ENCODE measurements around the gene AFF3. TPM values are rescaled to one million over a fixed set of nuclear protein-coding genes. Genes with fewer than 3 reads are reported as not detected.

The AFF3 gene
- total and polyA plus RNA-seq, 2 experiments from 2014 or later: 12.0 to 12.8 TPM

- Histone ChIP-seq H3K4me3 (no peak overlapping the region), H3K27ac (no peak overlapping the region), H3K36me3 (no peaks in the 10 kb centered on the region), H3K4me1 (ENCODE audit: low read depth) (no peaks in the 10 kb centered on the region), H3K27me3 (no peaks in the 10 kb centered on the region), H3K9me3 (ENCODE audit: low read depth) (no peaks in the 10 kb centered on the region)
- TF ChIP-seq, protein P1, sequence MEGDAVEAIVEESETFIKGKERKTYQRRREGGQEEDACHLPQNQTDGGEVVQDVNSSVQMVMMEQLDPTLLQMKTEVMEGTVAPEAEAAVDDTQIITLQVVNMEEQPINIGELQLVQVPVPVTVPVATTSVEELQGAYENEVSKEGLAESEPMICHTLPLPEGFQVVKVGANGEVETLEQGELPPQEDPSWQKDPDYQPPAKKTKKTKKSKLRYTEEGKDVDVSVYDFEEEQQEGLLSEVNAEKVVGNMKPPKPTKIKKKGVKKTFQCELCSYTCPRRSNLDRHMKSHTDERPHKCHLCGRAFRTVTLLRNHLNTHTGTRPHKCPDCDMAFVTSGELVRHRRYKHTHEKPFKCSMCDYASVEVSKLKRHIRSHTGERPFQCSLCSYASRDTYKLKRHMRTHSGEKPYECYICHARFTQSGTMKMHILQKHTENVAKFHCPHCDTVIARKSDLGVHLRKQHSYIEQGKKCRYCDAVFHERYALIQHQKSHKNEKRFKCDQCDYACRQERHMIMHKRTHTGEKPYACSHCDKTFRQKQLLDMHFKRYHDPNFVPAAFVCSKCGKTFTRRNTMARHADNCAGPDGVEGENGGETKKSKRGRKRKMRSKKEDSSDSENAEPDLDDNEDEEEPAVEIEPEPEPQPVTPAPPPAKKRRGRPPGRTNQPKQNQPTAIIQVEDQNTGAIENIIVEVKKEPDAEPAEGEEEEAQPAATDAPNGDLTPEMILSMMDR (IDR thresholded peaks at IDR 0.05; ENCODE audit: low read depth, low read length): no peak
- no peak for DNase-seq (ENCODE audit: low read depth in 1 of 2, low spot score in 1 of 2)
These were observed 141.3 kb downstream of the AFF3 start for GRCh38 chr2:100000915-100001707.

DNA sequence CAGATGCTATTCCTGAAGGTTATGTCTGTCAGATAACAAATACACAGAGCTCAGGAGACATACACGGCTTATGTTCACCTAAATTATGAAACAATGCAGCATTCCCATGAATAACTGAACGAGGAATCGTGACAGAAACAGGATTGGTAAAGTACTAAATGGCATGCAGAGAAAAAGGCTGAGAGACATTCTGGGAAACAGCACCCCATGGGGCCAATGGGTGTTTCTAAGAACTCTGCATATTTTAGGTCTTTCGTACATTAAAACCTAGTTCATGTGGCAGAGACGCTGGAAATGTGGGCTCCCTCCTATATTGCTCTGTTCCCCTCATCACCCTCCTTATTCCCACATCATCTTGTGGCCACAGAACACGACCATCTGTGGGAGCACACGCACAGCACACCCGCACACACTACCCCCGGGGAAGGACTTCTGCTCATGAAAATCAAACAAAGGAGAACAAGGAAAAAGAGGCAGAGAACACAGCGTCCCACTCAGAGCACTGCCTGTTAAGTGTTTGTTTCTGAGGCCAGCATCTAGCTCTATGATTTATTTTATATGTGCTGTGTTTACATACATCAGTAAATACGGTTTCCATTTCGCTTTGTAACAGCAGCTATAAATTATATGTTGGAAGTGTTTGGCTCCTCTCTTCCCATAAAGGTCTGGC is 143.6 kb downstream of the AFF3 start:
- no peak overlapping the region for H3K27ac ChIP-seq
- DNase-seq (ENCODE audit: low read depth in 1 of 2, low spot score in 1 of 2): no peak
- no peaks in the 10 kb centered on the region for H3K9me3 ChIP-seq (ENCODE audit: low read depth)
- no peak overlapping the region for H3K4me3 ChIP-seq
- H3K36me3 ChIP-seq: no peaks in the 10 kb centered on the region
- TF ChIP-seq, protein P1 (IDR thresholded peaks at IDR 0.05; ENCODE audit: low read depth, low read length): no peak
- H3K27me3 ChIP-seq: no peaks in the 10 kb centered on the region
- H3K4me1 ChIP-seq (ENCODE audit: low read depth): no peaks in the 10 kb centered on the region

DNA sequence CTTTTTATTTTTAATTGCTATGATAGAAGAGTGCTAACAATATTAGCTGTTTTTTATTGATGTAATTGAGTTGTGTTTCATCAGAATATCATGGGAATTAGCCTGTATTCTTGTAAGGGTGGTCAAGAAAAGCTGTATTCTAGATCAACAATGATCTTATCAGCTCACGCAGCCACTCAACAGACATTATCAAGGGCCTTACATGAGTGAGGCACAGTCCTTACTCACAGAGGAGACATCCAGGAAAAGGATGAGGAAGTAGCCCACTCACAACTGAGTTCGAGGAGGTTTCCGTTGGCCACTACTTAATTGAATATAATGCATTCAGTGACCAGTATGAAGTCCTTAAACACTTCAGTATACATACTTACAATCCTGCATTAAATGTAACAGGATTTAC is 152.5 kb downstream of the AFF3 start:
- peaks cover 6% of the 10 kb centered on the region for H3K4me1 ChIP-seq (ENCODE audit: low read depth)
- TF ChIP-seq, protein P1 (IDR thresholded peaks at IDR 0.05; ENCODE audit: low read depth, low read length): no peak
- no peak for DNase-seq (ENCODE audit: low read depth in 1 of 2, low spot score in 1 of 2)
- no peak overlapping the region for H3K4me3 ChIP-seq
- no peaks in the 10 kb centered on the region for H3K27me3 ChIP-seq
- H3K36me3 ChIP-seq: no peaks in the 10 kb centered on the region
- H3K27ac ChIP-seq: no peak overlapping the region
- no peaks in the 10 kb centered on the region for H3K9me3 ChIP-seq (ENCODE audit: low read depth)

DNA sequence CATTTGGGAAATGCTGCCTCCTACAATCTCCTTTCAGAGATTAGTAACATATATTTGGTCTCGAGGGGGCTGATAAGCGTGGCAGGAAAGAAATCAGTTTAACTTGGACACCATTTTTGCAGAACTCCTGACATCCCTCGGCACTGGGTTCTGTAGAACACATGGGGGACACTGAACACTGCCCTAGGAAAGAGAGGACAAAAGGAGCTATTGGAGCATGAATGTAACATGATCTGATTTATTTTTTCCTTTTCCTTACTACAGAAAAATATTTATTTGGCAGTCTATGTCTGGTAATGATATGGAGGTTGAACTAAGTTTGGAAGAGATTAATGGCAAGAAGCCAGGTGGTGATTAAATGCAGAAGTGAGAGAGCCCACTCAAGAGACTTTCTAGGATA is 153.8 kb downstream of the AFF3 start:
- H3K4me3 ChIP-seq: no peak overlapping the region
- H3K36me3 ChIP-seq: no peaks in the 10 kb centered on the region
- TF ChIP-seq, protein P1 (IDR thresholded peaks at IDR 0.05; ENCODE audit: low read depth, low read length): no peak
- peak in 1 of 2 donors; percentile 6 for DNase-seq (ENCODE audit: low read depth in 1 of 2, low spot score in 1 of 2)
- no peak overlapping the region for H3K27ac ChIP-seq
- H3K27me3 ChIP-seq: no peaks in the 10 kb centered on the region
- H3K4me1 ChIP-seq (ENCODE audit: low read depth): peaks cover 6% of the 10 kb centered on the region
- H3K9me3 ChIP-seq (ENCODE audit: low read depth): no peaks in the 10 kb centered on the region

DNA sequence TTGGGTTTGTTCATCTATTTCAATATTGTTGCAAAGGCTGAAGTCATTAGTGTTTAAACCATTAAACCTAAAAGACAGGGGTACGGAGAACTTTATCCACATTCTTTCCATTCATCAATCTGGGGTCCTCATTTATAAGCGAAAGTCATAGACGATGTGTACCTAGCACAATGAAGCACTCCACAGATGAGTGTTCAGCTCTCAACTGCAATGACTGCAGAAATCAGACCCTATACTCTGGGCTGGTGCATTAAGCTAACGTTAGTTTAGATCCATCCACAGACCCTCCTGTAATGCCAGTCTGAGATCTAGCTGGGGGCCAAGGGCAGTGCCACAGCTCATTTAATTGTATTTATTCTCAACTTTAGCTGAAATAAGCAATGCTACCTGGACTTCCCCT is 155.2 kb downstream of the AFF3 start:
- no peak for DNase-seq (ENCODE audit: low read depth in 1 of 2, low spot score in 1 of 2)
- H3K4me1 ChIP-seq (ENCODE audit: low read depth): peaks cover 6% of the 10 kb centered on the region
- H3K4me3 ChIP-seq: no peak overlapping the region
- TF ChIP-seq, protein P1 (IDR thresholded peaks at IDR 0.05; ENCODE audit: low read depth, low read length): no peak
- no peaks in the 10 kb centered on the region for H3K36me3 ChIP-seq
- H3K27ac ChIP-seq: no peak overlapping the region
- no peaks in the 10 kb centered on the region for H3K27me3 ChIP-seq
- no peaks in the 10 kb centered on the region for H3K9me3 ChIP-seq (ENCODE audit: low read depth)

Data from cardiac muscle cell (in vitro differentiated cells and primary cell).